ENCODE measurements around the gene SOCS3.
"Not testable (repeated sequence)": the region's sequence is repeated elsewhere in the genome, so short reads cannot be mapped to it uniquely, and the experiment has no call there.

Gene SOCS3

GRCh38 chr17:78348055-78348770 is 11.7 kb downstream of the SOCS3 start:
- DNase-seq (ENCODE audit: low read depth) = no peak

- no peak for DNase-seq (ENCODE audit: low read depth)
Measured at GRCh38 chr17:78347453-78347852, 12.4 kb downstream of the SOCS3 start.

GRCh38 chr17:78346605-78347250 is 13.1 kb downstream of the SOCS3 start:
- no peak for DNase-seq (ENCODE audit: low read depth)

GRCh38 chr17:78345791-78346494 is 13.9 kb downstream of the SOCS3 start:
- no peak for DNase-seq (ENCODE audit: low read depth)

GRCh38 chr17:78345172-78345571 is 14.7 kb downstream of the SOCS3 start:
- no peak for DNase-seq (ENCODE audit: low read depth)

- no peak for DNase-seq (ENCODE audit: low read depth)
Measured at GRCh38 chr17:78344666-78345065, 15.2 kb downstream of the SOCS3 start.

GRCh38 chr17:78343543-78344201 is 16.2 kb downstream of the SOCS3 start:
- DNase-seq (ENCODE audit: low read depth) = no peak

GRCh38 chr17:78343187-78343542 is 16.7 kb downstream of the SOCS3 start:
- DNase-seq (ENCODE audit: low read depth) = peak; percentile 87

- DNase-seq (ENCODE audit: low read depth) = peak; percentile 82
Measured at GRCh38 chr17:78342449-78343186, 17.3 kb downstream of the SOCS3 start.

- no peak for DNase-seq (ENCODE audit: low read depth)
Measured at GRCh38 chr17:78341559-78342448, 18.1 kb downstream of the SOCS3 start.

GRCh38 chr17:78340183-78340955 is 19.5 kb downstream of the SOCS3 start:
- DNase-seq (ENCODE audit: low read depth) = no peak

- DNase-seq (ENCODE audit: low read depth) = no peak
Measured at GRCh38 chr17:78338486-78339259, 21.2 kb downstream of the SOCS3 start.

- DNase-seq (ENCODE audit: low read depth) = no peak
Measured at GRCh38 chr17:78337244-78338109, 22.4 kb downstream of the SOCS3 start.

- DNase-seq (ENCODE audit: low read depth) = no peak
Measured at GRCh38 chr17:78335209-78335608, 24.7 kb downstream of the SOCS3 start.

- DNase-seq (ENCODE audit: low read depth) = no peak
Measured at GRCh38 chr17:78332991-78333390, 26.9 kb downstream of the SOCS3 start.

GRCh38 chr17:78331355-78331754 is 28.5 kb downstream of the SOCS3 start:
- DNase-seq (ENCODE audit: low read depth) = not testable (repeated sequence)

- DNase-seq (ENCODE audit: low read depth) = no peak
Measured at GRCh38 chr17:78330570-78331224, 29.2 kb downstream of the SOCS3 start.

Data from GM04503 (cell line).